ENCODE data around the gene SMAD7.

The SMAD7 gene

GRCh38 chr18:48893608-48894600 lies 56.9 kb downstream of the SMAD7 start:
- no peak for DNase-seq

- no peak for DNase-seq
Observed at GRCh38 chr18:48893061-48893607, 57.6 kb downstream of the SMAD7 start.

GRCh38 chr18:48892146-48892855 lies 58.5 kb downstream of the SMAD7 start:
- DNase-seq, result no peak

- no peak for DNase-seq
Observed at GRCh38 chr18:48891721-48892120, 59.0 kb downstream of the SMAD7 start.

- no peak for DNase-seq
Observed at GRCh38 chr18:48889981-48890762, 60.6 kb downstream of the SMAD7 start.

GRCh38 chr18:48889115-48889941 lies 61.4 kb downstream of the SMAD7 start:
- no peak for DNase-seq

GRCh38 chr18:48888773-48889080 lies 62.0 kb downstream of the SMAD7 start:
- DNase-seq, result no peak

GRCh38 chr18:48887905-48888772 lies 62.6 kb downstream of the SMAD7 start:
- DNase-seq, result peak in 1 of 2 donors; percentile 34

- no peak for DNase-seq
Observed at GRCh38 chr18:48887294-48887904, 63.4 kb downstream of the SMAD7 start.

- DNase-seq, result no peak
Observed at GRCh38 chr18:48886520-48887293, 64.1 kb downstream of the SMAD7 start.

GRCh38 chr18:48885924-48886400 lies 64.8 kb downstream of the SMAD7 start:
- no peak for DNase-seq

- no peak for DNase-seq
Observed at GRCh38 chr18:48885266-48885923, 65.4 kb downstream of the SMAD7 start.

GRCh38 chr18:48884771-48885170 lies 66.0 kb downstream of the SMAD7 start:
- no peak for DNase-seq

- peak in 1 of 2 donors; percentile 56 for DNase-seq
Observed at GRCh38 chr18:48884306-48884705, 66.5 kb downstream of the SMAD7 start.

- DNase-seq, result no peak
Observed at GRCh38 chr18:48882379-48882778, 68.4 kb downstream of the SMAD7 start.

- DNase-seq, result no peak
Observed at GRCh38 chr18:48880931-48881330, 69.8 kb downstream of the SMAD7 start.

- DNase-seq, result no peak
Observed at GRCh38 chr18:48879008-48879431, 71.7 kb downstream of the SMAD7 start.

GRCh38 chr18:48878471-48878870 lies 72.3 kb downstream of the SMAD7 start:
- DNase-seq, result peak in 1 of 2 donors; percentile 68

GRCh38 chr18:48877941-48878340 lies 72.8 kb downstream of the SMAD7 start:
- DNase-seq, result no peak
